HG03135 (cell line): ENCODE results near the gene DBF4.

Source experiments
- ATAC-seq: cut with Tn5 transposase; IDR thresholded peaks from one replicate; pipeline ENCODE4 v1.9.1; 2021; ENCODE audit warnings: mild to moderate bottlenecking, moderate library complexity; ENCODE audit not compliant: unreplicated experiment

DBF4 gene

DNA sequence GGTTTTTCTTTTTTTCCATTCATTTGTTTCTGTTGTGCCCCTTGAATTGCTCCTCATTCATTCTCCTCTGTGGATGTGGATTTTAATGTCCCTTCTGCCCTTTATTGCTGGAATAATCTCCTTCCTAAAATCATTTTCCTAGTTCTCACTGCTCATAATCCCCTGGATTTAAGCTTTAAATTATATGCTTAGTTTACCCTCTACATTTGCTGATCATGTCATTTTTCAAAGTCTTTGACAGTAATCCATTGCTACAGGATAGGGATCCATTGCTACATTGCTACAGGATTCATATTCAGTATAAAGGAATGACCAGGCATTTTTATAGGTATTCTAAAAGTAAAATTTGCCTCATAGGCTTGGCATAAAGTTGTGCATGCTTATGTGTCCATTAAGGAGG lies 72.1 kb downstream of the DBF4 start:
- ATAC-seq: no peak
